ENCODE measurements around the gene DBH.

DNA sequence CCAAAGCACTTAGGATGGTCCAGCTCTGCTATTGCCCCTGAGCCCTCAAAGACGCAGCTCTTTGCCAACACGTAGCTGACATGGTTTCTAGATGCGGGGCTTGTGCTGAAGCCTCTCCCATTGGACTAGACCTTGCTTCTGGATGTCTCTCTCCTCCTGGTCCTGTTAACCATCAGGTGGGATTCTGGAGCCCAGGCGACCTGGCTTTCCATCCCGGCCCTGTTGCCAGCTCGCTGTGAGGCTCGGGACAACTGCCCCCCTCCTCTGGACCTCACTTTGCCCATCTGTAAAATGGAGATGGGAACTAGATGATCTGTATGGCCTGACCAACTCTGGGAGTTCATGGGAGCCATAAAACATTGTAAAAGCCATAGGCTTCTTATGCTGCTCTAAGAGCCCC lies 4.0 kb downstream of the DBH start:
- TF ChIP-seq, protein P1, sequence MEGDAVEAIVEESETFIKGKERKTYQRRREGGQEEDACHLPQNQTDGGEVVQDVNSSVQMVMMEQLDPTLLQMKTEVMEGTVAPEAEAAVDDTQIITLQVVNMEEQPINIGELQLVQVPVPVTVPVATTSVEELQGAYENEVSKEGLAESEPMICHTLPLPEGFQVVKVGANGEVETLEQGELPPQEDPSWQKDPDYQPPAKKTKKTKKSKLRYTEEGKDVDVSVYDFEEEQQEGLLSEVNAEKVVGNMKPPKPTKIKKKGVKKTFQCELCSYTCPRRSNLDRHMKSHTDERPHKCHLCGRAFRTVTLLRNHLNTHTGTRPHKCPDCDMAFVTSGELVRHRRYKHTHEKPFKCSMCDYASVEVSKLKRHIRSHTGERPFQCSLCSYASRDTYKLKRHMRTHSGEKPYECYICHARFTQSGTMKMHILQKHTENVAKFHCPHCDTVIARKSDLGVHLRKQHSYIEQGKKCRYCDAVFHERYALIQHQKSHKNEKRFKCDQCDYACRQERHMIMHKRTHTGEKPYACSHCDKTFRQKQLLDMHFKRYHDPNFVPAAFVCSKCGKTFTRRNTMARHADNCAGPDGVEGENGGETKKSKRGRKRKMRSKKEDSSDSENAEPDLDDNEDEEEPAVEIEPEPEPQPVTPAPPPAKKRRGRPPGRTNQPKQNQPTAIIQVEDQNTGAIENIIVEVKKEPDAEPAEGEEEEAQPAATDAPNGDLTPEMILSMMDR (IDR thresholded peaks at IDR 0.05) = no peak
- TF ChIP-seq EP300 (IDR thresholded peaks at IDR 0.05) (no peak), POLR2AphosphoS5 (IDR thresholded peaks at IDR 0.05) (no peak)

Data from stomach (tissue), 4 donors.